ENCODE results near the gene ABCA3. TPM values are rescaled to one million over a fixed set of nuclear protein-coding genes. Genes with fewer than 3 reads are reported as not detected.

ABCA3 gene
- total and polyA plus RNA-seq, 2 donors from 2014 or later = 5.5 to 35.5 TPM

- Histone ChIP-seq H3K9ac (ENCODE audit: low read length in 3 of 3) (peak overlapping the region; percentile 33 to 58 (median 54)), H3K4me3 (ENCODE audit: low read length in 3 of 3) (peak overlapping the region; percentile 24 to 78 (median 77)), H3K4me1 (ENCODE audit: control insufficient read depth in 2 of 3, insufficient read depth in 2 of 3, low read depth in 1 of 3, low read length in 3 of 3) (peaks cover 0 to 10% (median 0%) of the 10 kb centered on the region in 3 donors), H3K36me3 (ENCODE audit: control insufficient read depth in 2 of 3, insufficient read depth in 3 of 3, low read length in 3 of 3) (peaks cover 0 to 22% (median 7%) of the 10 kb centered on the region in 3 donors), H3K27ac (ENCODE audit: low read depth in 2 of 2, low read length in 2 of 2) (peak overlapping the region; percentile 49 to 56), H3K27me3 (ENCODE audit: control insufficient read depth, insufficient read depth, low read length) (no peaks in the 10 kb centered on the region), H3K9me3 (ENCODE audit: control insufficient read depth in 2 of 3, insufficient read depth in 1 of 3, low read length in 3 of 3) (no peaks in the 10 kb centered on the region)
- peak in 3 of 5 donors; percentile 45 to 65 (median 54) for DNase-seq
- intact Hi-C loops (cut with DNase I) = no loop called here
- TF ChIP-seq CTCF (IDR thresholded peaks at IDR 0.05; ENCODE audit: borderline replicate concordance, extremely low read depth, insufficient read depth) = no peak
- FAIRE-seq = no peak
Measured at GRCh38 chr16:2250652-2251295, 89.8 kb downstream of the ABCA3 start.

- no peaks in the 10 kb centered on the region for H3K9me3 ChIP-seq (ENCODE audit: control insufficient read depth in 2 of 3, insufficient read depth in 1 of 3, low read length in 3 of 3)
- FAIRE-seq (no peak), DNase-seq (peak in 1 of 5 donors; percentile 68)
- H3K36me3 ChIP-seq (ENCODE audit: control insufficient read depth in 2 of 3, insufficient read depth in 3 of 3, low read length in 3 of 3) = peaks cover 0 to 40% (median 15%) of the 10 kb centered on the region in 3 donors
- H3K27ac ChIP-seq (ENCODE audit: low read depth in 2 of 2, low read length in 2 of 2) = no peak overlapping the region
- intact Hi-C loops (cut with DNase I) = no loop called here
- H3K4me3 ChIP-seq (ENCODE audit: low read length in 3 of 3) = no peak overlapping the region
- no peaks in the 10 kb centered on the region for H3K27me3 ChIP-seq (ENCODE audit: control insufficient read depth, insufficient read depth, low read length)
- no peak overlapping the region for H3K9ac ChIP-seq (ENCODE audit: low read length in 3 of 3)
- H3K4me1 ChIP-seq (ENCODE audit: control insufficient read depth in 2 of 3, insufficient read depth in 2 of 3, low read depth in 1 of 3, low read length in 3 of 3) = peaks cover 0 to 4% (median 0%) of the 10 kb centered on the region in 3 donors
- no peak for TF ChIP-seq CTCF (IDR thresholded peaks at IDR 0.05; ENCODE audit: borderline replicate concordance, extremely low read depth, insufficient read depth)
Measured at GRCh38 chr16:2246301-2246885, 94.1 kb downstream of the ABCA3 start.

GRCh38 chr16:2244926-2245795 lies 95.4 kb downstream of the ABCA3 start:
- TF ChIP-seq CTCF (IDR thresholded peaks at IDR 0.05; ENCODE audit: borderline replicate concordance, extremely low read depth, insufficient read depth) = no peak
- peak in 1 of 5 donors; percentile 49 for DNase-seq
- intact Hi-C loops (cut with DNase I) = no loop called here
- H3K36me3 ChIP-seq (ENCODE audit: control insufficient read depth in 2 of 3, insufficient read depth in 3 of 3, low read length in 3 of 3) = peaks cover 0 to 40% (median 15%) of the 10 kb centered on the region in 3 donors
- H3K4me3 ChIP-seq (ENCODE audit: low read length in 3 of 3) = no peak overlapping the region
- no peak overlapping the region for H3K9ac ChIP-seq (ENCODE audit: low read length in 3 of 3)
- no peaks in the 10 kb centered on the region for H3K4me1 ChIP-seq (ENCODE audit: control insufficient read depth in 2 of 3, insufficient read depth in 2 of 3, low read depth in 1 of 3, low read length in 3 of 3)
- H3K27me3 ChIP-seq (ENCODE audit: control insufficient read depth, insufficient read depth, low read length) = no peaks in the 10 kb centered on the region
- H3K27ac ChIP-seq (ENCODE audit: low read depth in 2 of 2, low read length in 2 of 2) = no peak overlapping the region
- no peaks in the 10 kb centered on the region for H3K9me3 ChIP-seq (ENCODE audit: control insufficient read depth in 2 of 3, insufficient read depth in 1 of 3, low read length in 3 of 3)
- no peak for FAIRE-seq
